ENCODE results near the gene CPN2. TPM values are rescaled to one million over a fixed set of nuclear protein-coding genes. Genes with fewer than 3 reads are reported as not detected.

The CPN2 gene
- total and polyA plus RNA-seq, 10 of the 15 experiments (the other 5 are each of a cell fraction or from before 2014, with no cell fraction given): not detected

GRCh38 chr3:194307849-194308248 is 43.3 kb downstream of the CPN2 start:
- no peak overlapping the region for H2AFZ ChIP-seq (ENCODE audit: control insufficient read depth, low read depth, low read length)
- H3K9ac ChIP-seq (ENCODE audit: control insufficient read depth, insufficient read depth, low read length): no peak overlapping the region
- in situ Hi-C loops (cut with MboI) (loop anchor here (5.0 kb wide), 1 partner anchor 171 kb away; the partner anchor contains the start of gene HES1), intact Hi-C loops (cut with micrococcal nuclease; ENCODE audit: unreplicated experiment) (loop anchor here (2.0 to 5.0 kb wide), 2 partner anchors 126 to 171 kb away; partner anchors contain the start of gene HES1)
- no peaks in the 10 kb centered on the region for H4K20me1 ChIP-seq (ENCODE audit: control insufficient read depth, insufficient read depth)
- ChIA-PET POLR2A (interaction anchor here (0.9 kb wide), 1 partner anchor 646 kb away, joined by 3 read pairs; no protein-coding TSS in a partner anchor), RAD21 (ENCODE audit: unreplicated experiment) (interaction anchor here (1.0 to 1.9 kb wide), 4 partner anchors 8 to 642 kb away, joined by 3 to 11 read pairs (median 6); no protein-coding TSS in a partner anchor), CTCF (interaction anchor here (1.8 to 2.9 kb wide), 5 partner anchors 8 to 642 kb away, joined by 5 to 14 read pairs (median 9); no protein-coding TSS in a partner anchor), SMC1A (ENCODE audit: uncharacterized antibody, unreplicated experiment) (interaction anchor here (1.4 to 2.1 kb wide), 4 partner anchors 8 to 207 kb away, joined by 4 to 9 read pairs (median 6); no protein-coding TSS in a partner anchor)
- TF ChIP-seq WRNIP1 (IDR thresholded peaks at IDR 0.05; ENCODE audit: borderline replicate concordance, low read depth, low read length): no peak
- no peak for TF ChIP-seq SPI1 (IDR thresholded peaks at IDR 0.05; ENCODE audit: borderline replicate concordance, insufficient read depth, low read depth, low read length)
- no peak for TF ChIP-seq HSF1 (IDR thresholded peaks at IDR 0.05; ENCODE audit: low read depth, low read length)
- no peak for TF ChIP-seq RELB (IDR thresholded peaks at IDR 0.05; ENCODE audit: low read depth)
- TF ChIP-seq NFXL1 (IDR thresholded peaks at IDR 0.05; ENCODE audit: borderline replicate concordance): no peak
- no peak for TF ChIP-seq FOS (IDR thresholded peaks at IDR 0.05; ENCODE audit: borderline replicate concordance, extremely low read depth, insufficient read length)
- TF ChIP-seq CHD2 (IDR thresholded peaks at IDR 0.05; ENCODE audit: borderline replicate concordance, low read depth, low read length): no peak
- no peak for TF ChIP-seq MYC (IDR thresholded peaks at IDR 0.05; ENCODE audit: insufficient read depth, insufficient read length, insufficient replicate concordance, low read length, severe bottlenecking)
- no peak for TF ChIP-seq SMAD1 (IDR thresholded peaks at IDR 0.05; ENCODE audit: low read depth, partially characterized antibody)
- TF ChIP-seq TCF12 (IDR thresholded peaks at IDR 0.05; ENCODE audit: low read depth, low read length): no peak
- no peak for TF ChIP-seq YBX1 (IDR thresholded peaks at IDR 0.05)
- no peak for TF ChIP-seq MXI1 (IDR thresholded peaks at IDR 0.05; ENCODE audit: low read depth, low read length)
- no peak for TF ChIP-seq PKNOX1 (IDR thresholded peaks at IDR 0.05)
- TF ChIP-seq POLR2A (IDR thresholded peaks at IDR 0.05; ENCODE audit: low read depth, low read length): no peak
- TF ChIP-seq IKZF2 (IDR thresholded peaks at IDR 0.05): no peak
- no peak for TF ChIP-seq POU2F2 (IDR thresholded peaks at IDR 0.05; ENCODE audit: borderline replicate concordance, low read depth, low read length)
- TF ChIP-seq NFIC (IDR thresholded peaks at IDR 0.05; ENCODE audit: low read depth, low read length): no peak
- H3K27me3 ChIP-seq (replicated peaks in 1 of 2; ENCODE audit: control insufficient read depth in 2 of 2, insufficient read depth in 2 of 2, low read length in 1 of 2): no peaks in the 10 kb centered on the region
- DNase-seq (ENCODE audit: low read depth, low spot score): no peak
- no peaks in the 10 kb centered on the region; the same call in 2 of the 3 replicates for H3K9me3 ChIP-seq (replicated peaks; ENCODE audit: control insufficient read depth, insufficient read depth, low read length)
- H3K4me3 ChIP-seq: 0 out of 2 replicates have a peak overlapping the region, but pooled peaks have one; percentile 27
- H3K4me1 ChIP-seq (ENCODE audit: control insufficient read depth, insufficient read depth, low read length): peaks cover 46% of the 10 kb centered on the region
- peak overlapping the region; percentile 66 for H3K4me2 ChIP-seq (ENCODE audit: control insufficient read depth, insufficient read depth)
- peak overlapping the region; percentile 75 for H3K27ac ChIP-seq (ENCODE audit: control insufficient read depth, insufficient read depth)
- H3K79me2 ChIP-seq (ENCODE audit: control insufficient read depth, insufficient read depth, low read length): no peaks in the 10 kb centered on the region
- no peak for FAIRE-seq
- no peaks in the 10 kb centered on the region for H3K36me3 ChIP-seq (ENCODE audit: control insufficient read depth in 2 of 2, insufficient read depth in 2 of 2, low read length in 1 of 2)
- WGBS (ENCODE audit: insufficient coverage, insufficient replicate concordance, low lambda C conversion rate, missing lambda C conversion rate): 51% methylated on average over 8 of the region's 8 CpGs
- BruUV-seq (replicated peaks): no TSS peak
- no peak for ATAC-seq
